HG02970 (cell line): ENCODE measurements around the gene CFD.
"Not testable (repeated sequence)": the region's sequence is repeated elsewhere in the genome, so short reads cannot be mapped to it uniquely, and the experiment has no call there.

ENCODE experiments used
- ATAC-seq: cut with Tn5 transposase; IDR thresholded peaks from one replicate; pipeline ENCODE4 v1.9.1; 2021; ENCODE audit warnings: mild to moderate bottlenecking, moderate library complexity, moderate number of reproducible peaks; ENCODE audit not compliant: unreplicated experiment, low FRiP score

CFD gene

DNA sequence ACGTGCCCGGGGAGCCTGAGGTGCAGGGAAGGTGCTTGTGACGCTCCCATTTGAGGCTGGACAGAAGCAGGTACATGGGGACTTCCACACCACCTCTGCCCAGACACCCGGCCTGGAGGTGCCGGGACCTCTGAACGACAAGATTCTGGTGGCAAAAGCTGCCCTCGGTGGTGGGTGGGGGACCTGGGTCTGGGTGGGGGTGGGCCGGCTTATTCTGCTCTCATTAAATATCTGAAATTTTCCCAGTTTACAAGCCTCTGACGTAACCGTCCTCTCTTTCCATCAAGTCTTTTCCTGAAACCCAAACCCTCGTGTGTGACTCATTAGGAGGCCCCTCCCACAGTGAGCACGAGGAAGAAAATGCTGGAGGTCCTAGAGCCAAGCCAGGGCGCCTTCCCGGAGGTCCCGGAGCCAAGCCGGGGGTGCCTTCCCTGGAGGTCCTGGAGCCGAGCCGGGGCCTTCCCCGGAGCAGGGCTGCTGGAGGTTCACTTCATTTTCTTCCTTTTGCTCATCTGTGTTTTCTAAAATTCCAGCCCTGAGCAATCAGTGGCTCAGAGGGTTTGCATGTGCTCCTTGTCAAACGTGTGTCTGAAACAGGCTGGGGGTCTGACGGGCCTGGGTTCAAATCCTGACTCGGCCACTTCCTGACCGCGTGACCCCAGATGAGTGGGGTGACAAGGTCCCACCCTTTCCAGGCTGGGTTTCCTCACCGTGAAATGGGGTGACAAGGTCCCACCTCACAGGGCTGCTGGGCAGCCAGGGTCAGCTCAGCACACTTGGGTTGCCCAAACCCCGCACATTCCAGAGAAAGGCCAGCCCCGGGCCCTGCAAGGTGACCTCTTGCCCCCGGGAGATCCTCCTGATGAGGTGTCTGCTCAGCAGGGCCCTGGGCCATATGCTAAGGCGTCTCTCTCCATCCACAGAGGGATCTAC lies 10.0 kb downstream of the CFD start:
- ATAC-seq: no peak

DNA sequence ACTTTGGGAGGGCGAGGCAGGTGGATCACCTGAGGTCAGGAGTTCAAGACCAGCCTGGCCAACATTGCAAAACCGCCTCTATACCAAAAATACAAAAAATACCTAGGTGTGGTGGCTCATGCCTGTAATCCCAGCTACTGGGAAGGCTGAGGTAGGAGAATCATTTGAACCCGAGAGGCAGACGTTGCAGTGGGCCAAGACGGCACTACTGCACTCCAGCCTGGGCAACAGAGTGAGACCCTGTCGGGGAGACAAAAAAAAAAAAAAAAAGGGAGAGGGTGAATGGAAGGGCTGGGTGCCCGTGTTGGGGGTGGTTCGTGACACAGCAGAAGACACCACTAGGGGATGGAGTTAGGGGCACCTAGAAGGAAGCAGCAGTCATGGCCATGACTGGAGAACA lies 10.8 kb downstream of the CFD start:
- no peak for ATAC-seq

DNA sequence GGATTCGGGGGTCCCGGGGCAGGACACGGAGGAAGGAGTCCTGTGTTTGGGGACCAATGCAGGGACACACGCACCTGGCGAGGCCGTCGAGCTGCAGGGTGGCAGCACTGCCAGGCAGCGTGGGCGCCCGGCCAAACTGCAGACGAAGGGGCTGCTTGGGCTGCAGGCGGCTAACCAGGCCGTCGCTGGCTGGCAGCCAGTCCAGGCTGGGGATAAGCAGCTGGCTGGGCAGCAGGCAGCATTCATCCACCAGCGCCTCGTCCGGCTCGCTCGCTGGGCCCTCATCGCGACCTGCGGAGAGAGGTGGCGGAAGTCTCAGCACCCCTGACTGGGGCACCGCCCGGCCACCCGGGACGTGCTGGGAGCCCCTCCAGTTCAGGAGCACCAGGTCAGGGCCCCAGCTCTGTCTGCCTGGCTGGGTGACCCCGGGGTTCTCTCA lies 11.5 kb downstream of the CFD start:
- ATAC-seq: no peak

DNA sequence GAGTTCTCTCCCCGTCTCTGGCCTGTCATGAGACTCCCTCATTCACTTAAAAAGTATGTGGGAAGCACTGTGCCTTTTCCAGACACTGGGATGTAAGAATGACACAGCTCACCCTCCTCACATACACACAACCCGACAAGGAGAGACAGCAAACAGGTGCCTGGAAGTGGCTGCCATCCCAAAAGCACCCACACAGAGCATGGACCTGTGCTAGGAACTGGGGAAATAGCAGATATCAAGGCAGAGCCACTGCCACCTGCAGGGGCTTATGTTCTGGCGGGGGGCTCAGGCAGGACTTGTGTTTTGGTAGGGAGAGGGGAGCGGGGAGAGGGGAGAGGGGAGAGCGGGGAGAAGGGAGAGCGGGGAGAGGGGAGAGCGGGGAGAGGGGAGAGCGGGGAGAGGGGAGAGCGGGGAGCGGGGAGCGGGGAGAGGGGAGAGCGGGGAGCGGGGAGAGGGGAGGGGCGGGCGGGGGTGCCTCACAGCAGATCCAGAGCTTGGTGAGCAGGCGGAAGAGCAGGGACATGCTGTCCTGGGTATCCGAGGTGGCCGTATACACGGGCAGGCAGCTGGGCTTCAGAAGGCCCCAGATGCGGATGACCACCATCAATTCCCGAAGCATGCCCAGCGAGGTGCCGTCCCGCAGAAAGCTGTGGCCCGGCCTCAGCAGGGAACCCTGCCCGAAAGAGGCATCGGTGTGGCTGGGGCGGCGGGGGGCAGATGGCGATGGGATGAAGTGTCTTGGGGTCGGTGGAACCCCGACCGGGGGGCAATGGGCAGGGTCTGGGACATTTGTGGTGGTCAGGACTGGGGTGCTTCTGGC lies 12.2 kb downstream of the CFD start:
- ATAC-seq: no peak

DNA sequence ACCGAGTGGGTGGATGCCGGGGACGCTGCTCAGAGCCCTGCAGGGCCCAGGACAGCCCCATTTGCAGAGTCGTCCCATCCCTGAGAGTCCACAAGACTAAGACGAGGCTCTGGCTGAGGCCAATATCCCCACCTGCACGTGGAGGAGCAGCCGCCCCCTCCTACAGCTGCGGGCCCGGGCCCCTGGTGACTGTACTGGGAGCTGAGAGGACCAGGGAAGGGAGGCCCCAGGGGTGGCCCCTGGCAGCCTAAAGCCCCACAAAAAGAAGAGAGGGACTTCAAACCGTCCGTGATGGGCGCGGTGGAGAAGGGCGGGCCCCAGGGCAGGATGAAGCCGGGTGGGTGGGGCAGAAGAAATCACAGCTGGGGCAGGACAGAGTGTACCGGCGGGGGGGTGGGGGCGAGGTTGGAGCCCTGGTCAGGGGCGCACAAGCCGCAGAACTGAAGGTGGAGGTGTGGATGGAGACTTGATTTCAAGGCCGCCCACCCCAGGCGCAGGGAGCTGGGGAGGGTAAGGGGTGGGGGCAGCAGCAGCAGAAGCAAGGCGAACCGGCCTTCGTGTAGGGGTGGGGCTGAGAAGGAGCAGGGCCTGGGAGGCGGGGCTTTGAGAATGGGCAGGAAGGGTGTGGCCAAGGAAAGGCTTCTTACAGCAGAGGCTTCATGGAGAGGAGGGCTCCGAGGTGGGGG lies 12.9 kb downstream of the CFD start:
- ATAC-seq: no peak

DNA sequence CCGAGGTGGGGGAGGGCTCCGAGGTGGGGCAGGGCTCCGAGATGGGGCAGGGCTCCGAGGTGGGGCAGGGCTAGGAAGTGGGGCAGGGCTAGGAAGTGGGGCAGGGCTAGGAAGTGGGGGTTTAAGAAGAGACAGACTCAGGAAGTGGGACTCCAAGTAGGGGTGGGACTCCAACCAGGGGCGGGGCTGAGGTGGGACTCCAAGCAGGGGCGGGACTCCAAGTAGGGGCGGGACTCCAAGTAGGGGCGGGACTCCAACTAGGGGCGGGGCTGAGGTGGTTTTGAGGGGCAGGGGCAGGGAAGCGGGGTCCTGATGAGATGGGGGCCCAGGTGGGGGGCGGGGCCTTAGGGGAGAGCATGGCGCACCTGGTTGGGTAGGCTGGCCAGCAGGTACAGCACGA lies 13.6 kb downstream of the CFD start:
- no peak for ATAC-seq

DNA sequence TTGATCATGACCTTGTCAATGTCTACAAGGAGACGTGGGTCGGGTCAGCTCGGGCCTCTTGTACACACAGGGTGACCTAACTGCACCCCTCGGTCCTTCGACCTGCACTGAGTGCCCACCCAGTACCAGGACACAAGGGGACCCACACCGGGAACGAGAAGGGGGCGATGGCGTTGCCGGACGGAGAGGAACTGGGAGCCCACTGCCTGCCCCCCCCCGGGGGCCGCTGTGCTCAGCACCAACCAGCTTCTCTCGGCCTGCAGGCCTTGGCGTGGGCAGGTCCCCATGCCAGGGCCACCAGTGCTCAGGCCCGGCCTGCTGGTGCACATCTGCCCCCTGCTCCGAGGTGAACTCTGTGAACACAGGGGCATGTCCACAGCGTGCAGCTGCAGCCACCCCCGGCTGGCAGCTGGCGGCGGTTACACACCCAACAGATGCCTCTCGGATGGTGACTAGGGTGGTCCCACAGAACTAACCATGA lies 14.1 kb downstream of the CFD start:
- no peak for ATAC-seq

DNA sequence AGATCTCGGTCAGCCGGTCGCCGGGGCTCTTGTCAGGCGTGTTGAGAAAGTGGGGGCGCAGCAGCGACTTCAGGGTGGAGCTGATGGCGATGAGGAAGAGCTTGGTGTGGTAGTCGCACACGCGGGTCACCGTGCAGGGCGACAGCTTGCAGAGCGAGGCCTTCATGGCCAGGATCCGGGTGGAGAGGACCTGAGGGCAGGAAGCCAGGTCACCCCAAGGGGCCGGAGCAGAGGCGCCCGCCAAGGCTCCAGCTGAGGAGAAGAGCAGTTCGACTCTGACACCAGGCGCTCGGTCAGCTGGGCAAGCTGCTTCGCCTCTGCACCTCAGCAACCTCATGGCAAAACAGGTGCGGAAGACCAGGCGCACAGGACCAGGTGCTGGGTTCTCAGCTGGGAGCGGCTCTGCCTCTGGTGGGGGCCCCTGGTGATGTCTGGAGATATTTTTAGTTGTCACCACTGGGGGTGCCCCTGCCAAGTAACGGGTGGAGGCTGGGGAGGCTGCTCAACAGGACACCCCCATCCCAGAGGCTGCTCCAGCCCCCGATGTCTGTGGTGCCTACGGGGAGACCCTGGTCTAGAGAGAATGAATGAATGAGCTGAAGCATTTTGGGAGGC lies 15.9 kb downstream of the CFD start:
- ATAC-seq: no peak

DNA sequence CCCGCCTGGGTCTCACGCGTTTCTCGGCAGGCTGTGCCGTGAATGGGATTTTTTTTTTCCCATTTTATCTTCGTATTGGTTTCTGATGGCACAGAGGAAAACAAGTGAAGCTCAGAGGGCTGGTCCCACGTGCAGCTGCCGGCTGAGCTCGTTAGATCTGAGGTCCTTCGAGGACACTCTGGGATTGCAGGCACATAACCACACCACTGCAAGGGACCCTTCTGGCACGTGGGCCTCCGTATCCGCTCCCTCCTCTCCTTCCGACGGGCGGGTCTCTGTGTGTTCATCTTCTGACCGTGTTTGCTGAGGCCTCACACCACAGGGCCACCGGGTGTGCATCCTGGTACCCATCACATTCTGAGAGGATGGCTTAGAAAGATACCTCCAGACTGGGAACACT lies 16.6 kb downstream of the CFD start:
- no peak for ATAC-seq

DNA sequence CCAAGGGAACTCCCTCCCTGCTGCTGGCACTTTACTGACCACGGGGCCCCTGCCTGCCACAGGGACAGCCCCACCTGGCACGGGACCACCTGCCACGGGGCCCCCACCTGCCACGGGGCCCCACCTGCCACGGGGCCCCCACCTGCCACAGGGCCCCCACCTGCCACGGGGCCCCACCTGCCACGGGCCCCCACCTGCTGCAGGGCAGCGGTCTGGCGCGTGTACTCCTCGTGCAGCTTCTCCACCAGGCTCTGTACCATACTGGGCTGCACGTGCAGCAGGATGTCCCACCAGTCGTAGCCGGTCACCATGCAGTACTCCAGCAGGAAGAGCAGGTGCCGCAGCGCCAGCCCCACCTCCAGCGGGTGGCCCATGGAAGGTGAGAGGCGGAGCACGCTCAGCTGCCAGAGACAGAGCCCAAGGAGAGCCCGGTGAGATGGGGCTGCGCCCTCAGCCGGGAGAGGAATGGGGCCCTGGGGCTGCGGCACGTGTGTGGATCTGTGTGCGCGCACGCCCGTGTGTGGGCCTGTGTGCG lies 17.4 kb downstream of the CFD start:
- ATAC-seq: no peak

DNA sequence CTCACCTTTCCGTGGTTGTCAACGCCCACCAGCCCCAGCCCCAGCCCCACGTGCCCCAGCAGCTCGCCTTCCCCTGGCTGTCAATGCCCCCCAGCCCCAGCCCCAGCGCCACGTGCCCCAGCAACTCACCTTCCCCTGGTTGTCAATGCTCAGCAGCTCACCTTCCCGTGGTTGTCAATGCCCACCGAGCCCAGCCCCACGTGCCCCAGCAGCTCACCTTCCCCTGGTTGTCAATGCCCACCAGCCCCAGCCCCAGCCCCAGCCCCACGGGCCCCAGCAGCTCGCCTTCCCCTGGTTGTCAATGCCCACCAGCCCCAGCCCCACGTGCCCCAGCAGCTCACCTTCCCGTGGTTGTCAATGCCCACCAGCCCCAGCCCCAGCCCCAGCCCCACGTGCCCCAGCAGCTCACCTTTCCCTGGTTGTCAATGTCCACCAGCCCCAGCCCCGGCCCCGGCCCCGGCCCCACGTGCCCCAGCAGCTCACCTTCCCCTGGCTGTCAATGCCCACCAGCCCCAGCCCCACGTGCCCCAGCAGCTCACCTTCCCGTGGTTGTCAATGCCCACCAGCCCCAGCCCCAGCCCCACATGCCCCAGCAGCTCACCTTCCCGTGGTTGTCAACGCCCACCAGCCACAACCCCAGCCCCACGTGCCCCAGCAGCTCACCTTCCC lies 18.7 kb downstream of the CFD start:
- not testable (repeated sequence) for ATAC-seq

DNA sequence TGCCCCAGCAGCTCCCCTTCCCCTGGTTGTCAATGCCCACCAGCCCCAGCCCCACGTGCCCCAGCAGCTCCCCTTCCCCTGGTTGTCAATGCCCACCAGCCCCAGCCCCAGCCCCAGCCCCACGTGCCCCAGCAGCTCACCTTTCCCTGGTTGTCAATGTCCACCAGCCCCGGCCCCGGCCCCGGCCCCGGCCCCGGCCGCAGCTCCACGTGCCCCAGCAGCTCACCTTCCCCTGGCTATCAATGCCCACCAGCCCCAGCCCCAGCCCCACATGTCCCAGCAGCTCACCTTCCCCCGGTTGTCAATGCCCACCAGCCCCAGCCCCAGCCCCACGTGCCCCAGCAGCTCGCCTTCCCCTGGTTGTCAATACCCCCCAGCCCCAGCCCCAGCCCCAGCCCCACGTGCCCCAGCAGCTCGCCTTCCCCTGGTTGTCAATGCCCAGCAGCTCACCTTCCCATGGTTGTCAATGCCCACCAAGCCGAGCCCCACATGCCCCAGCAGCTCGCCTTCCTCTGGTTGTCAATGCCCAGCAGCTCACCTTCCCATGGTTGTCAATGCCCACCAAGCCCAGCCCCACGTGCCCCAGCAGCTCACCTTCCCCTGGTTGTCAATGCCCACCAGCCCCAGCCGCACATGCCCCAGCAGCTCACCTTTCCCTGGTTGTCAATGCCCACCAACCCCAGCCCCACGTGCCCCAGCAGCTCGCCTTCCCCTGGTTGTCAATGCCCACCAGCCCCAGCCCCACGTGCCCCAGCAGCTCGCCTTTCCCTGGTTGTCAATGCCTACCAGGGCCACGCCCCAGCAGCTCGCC lies 19.5 kb downstream of the CFD start:
- ATAC-seq: not testable (repeated sequence)

DNA sequence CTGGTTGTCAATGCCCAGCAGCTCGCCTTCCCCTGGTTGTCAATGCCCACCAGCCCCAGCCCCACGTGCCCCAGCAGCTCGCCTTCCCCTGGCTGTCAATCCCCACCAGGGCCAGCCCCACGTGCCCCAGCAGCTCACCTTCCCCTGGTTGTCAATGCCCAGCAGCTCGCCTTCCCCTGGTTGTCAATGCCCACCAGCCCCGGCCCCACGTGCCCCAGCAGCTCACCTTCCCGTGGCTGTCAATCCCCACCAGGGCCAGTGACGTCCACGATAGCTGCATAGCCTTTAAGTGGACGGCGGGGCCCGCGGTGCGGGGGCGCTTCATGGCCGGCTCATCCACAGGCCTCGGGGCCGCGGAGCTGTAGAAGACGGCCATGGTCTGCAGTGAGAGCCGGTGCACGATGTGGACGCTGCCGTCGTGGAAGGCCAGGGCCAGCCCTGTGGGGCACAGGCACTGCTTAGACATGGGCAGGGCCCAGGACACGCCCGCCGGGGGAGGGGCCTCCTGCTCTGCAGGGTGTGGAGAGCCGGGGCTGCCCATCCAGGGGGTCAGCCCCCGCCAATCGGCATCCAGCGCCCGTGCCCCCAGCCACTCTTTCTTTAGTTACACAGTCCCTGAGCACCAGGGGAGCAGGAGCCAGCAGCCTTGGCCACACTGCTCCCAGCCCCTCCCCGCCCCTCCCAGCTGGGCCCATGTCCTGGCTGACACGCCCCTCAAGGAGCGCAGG lies 20.4 kb downstream of the CFD start:
- no peak for ATAC-seq

DNA sequence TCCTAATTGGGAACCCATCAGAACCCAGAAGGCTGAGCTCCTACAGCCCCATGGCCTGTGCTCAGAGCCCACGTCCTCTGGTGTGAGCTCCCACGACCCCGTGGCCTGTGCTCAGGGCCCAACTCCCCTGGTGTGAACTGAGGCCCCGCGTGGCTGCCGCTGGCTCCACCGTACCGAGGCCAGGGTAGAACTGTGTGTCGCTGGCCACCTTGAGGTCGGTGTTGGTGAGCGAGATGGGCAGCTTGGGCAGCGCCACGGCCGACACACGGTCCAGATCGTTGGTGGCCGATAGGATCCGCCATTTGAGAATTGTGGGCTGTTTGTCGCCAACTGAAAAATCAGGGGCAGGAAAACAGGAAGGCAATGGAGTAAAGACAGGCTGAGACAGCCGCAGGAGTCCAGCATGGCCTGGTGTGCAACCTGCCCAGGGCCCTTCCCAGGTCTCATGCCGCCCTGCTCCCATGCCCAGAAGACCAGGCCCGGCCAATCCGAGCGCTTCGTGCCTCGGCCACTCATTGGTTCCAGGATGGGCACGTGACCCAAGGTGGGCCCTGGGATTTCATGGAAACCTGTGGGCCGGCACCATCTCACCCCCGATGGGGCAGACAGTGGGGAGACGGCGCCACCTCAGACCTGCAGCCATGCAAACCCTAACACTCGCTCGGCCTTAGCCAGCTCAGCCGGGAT lies 22.1 kb downstream of the CFD start:
- ATAC-seq: no peak

DNA sequence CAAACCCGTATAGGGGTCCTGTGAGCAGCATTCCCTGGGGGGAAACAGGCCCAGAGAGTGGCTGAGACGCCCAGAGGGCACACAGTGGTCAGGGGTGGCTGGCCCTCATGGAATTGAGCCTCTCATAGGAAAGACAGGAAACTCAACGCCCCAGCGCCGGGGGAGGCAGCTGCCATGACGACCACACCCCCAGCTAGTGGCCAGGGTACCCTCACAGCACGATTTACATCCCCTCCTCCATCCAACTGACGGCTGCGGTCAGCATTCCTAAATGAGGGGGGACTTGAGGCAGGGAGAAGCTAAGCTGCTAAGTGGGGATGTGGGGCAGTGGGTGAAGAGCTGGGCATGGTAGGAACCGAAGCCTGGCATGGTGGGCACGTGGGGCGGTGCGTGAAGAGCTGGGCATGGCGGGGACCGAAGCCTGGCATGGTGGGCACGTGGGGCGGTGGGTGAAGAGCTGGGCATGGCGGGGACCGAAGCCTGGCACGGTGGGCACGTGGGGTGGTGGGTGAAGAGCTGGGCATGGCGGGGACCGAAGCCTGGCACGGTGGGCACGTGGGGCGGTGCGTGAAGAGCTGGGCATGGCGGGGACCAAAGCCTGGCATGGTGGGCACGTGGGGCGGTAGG lies 23.5 kb downstream of the CFD start:
- no peak for ATAC-seq

DNA sequence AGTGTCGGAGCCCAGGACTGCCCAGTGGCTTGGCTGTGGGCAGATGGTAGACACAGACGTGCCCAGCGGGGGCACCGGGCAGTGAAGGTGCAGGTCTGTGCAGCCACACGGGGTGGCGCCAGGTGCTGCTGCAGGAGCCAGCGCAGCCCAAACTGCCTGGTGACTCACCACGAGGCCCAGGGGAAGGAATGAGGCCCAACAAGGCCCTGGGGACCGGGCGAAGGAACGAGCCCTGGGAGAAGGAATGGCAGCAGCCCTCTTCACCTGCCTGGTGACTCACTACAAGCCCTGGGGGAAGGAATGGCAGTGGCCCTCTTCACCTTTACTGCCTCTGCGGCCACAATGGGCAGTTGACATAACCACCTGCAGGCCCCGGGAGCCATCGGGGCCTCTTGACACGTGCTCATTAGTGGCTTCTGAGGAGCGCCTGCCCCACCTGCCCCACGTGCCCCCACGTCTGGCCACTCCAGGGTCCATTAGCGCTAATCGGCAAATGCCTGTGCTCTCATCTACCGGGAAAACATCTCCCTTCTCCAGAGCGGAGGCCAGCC lies 24.3 kb downstream of the CFD start:
- ATAC-seq: no peak
